SK-N-SH treated with all-trans-retinoic acid at 6 μM for 48 hours (cell line): ENCODE data around the gene FGF14.

Experiments used
- ATAC-seq: fragments of 200-7000 bp; cut with Tn5 transposase; 3 replicates; pipeline ENCODE4 v1.9.1; 2020; ENCODE audit warnings: mild to moderate bottlenecking, moderate library complexity
- ARNTL ChIP-seq: fragments of 450-650 bp; formaldehyde crosslinking; IDR thresholded peaks from 2 replicates; pipeline ENCODE4 v1.5.0; 2020; ENCODE audit warnings: low read depth, mild to moderate bottlenecking, moderate library complexity, borderline replicate concordance
- BACH2 ChIP-seq: fragments of 250-450 bp; sonication (Bioruptor Pico); IDR thresholded peaks from 2 replicates; pipeline ENCODE4 v1.9.0; 2021; ENCODE audit warnings: mild to moderate bottlenecking, borderline replicate concordance
- CREB5 ChIP-seq: fragments of 250-450 bp; sonication (Bioruptor Pico); IDR thresholded peaks from 2 replicates; pipeline ENCODE4 v1.5.1; 2020; ENCODE audit warnings: low read depth, mild to moderate bottlenecking, moderate library complexity
- CSDC2 ChIP-seq: fragments of 250-450 bp; sonication (Bioruptor Pico); IDR thresholded peaks from 2 replicates; pipeline ENCODE4 v1.5.0; 2020; ENCODE audit warnings: mild to moderate bottlenecking, moderate library complexity
- ESRRG ChIP-seq: fragments of 250-450 bp; sonication (Bioruptor Pico); IDR thresholded peaks from 2 replicates; pipeline ENCODE4 v1.6.1; 2021; ENCODE audit warnings: mild to moderate bottlenecking
- GLIS3 ChIP-seq: fragments of 250-450 bp; sonication (Bioruptor Pico); IDR thresholded peaks from 2 replicates; pipeline ENCODE4 v1.5.0; 2020; ENCODE audit warnings: mild to moderate bottlenecking, moderate library complexity
- ISL1 ChIP-seq: fragments of 250-450 bp; sonication (Bioruptor Pico); IDR thresholded peaks from 2 replicates; pipeline ENCODE4 v2.1.2; 2022; ENCODE audit warnings: mild to moderate bottlenecking, moderate library complexity
- OSR1 ChIP-seq: fragments of 250-450 bp; sonication (Bioruptor Pico); IDR thresholded peaks from 2 replicates; pipeline ENCODE4 v1.8.0; 2022; ENCODE audit warnings: moderate library complexity, mild to moderate bottlenecking, inconsistent platforms
- PPARA ChIP-seq: fragments of 250-450 bp; sonication (Bioruptor Pico); IDR thresholded peaks from 2 replicates; pipeline ENCODE4 v1.5.0; 2020; ENCODE audit warnings: mild to moderate bottlenecking, borderline replicate concordance
- RARB ChIP-seq: fragments of 250-450 bp; sonication (Bioruptor Pico); IDR thresholded peaks from 2 replicates; pipeline ENCODE4 v1.8.0; 2021; ENCODE audit warnings: mild to moderate bottlenecking, moderate library complexity
- SNAI2 ChIP-seq: fragments of 250-450 bp; sonication (Bioruptor Pico); IDR thresholded peaks from 2 replicates; pipeline ENCODE4 v1.5.0; 2020; ENCODE audit warnings: mild to moderate bottlenecking, moderate library complexity
- TCF4 ChIP-seq: fragments of 250-450 bp; sonication (Bioruptor Pico); IDR thresholded peaks from 2 replicates; pipeline ENCODE4 v1.8.0; 2021; ENCODE audit warnings: mild to moderate bottlenecking, moderate library complexity, borderline replicate concordance
- TOX ChIP-seq: fragments of 250-450 bp; sonication (Bioruptor Pico); IDR thresholded peaks from 2 replicates; pipeline ENCODE4 v1.8.0; 2021; ENCODE audit warnings: mild to moderate bottlenecking, moderate library complexity, borderline replicate concordance
- TSHZ2 ChIP-seq: fragments of 250-450 bp; sonication (Bioruptor Pico); IDR thresholded peaks from 2 replicates; pipeline ENCODE4 v1.5.0; 2020; ENCODE audit warnings: mild to moderate bottlenecking, moderate library complexity
- ZFP3 ChIP-seq: fragments of 250-450 bp; sonication (Bioruptor Pico); IDR thresholded peaks from 2 replicates; pipeline ENCODE4 v1.5.0; 2020; ENCODE audit warnings: mild to moderate bottlenecking, moderate library complexity
- ZFP30 ChIP-seq: fragments of 450-650 bp; formaldehyde crosslinking; IDR thresholded peaks from 2 replicates; pipeline ENCODE4 v1.5.0; 2022; ENCODE audit warnings: mild to moderate bottlenecking, moderate library complexity
- ZNF565 ChIP-seq: fragments of 450-650 bp; formaldehyde crosslinking; conservative IDR thresholded peaks from 2 replicates; pipeline ENCODE4 v1.5.0; 2020; ENCODE audit warnings: low read depth, mild to moderate bottlenecking, moderate library complexity
- ZNF70 ChIP-seq: fragments of 450-650 bp; formaldehyde crosslinking; IDR thresholded peaks from 2 replicates; pipeline ENCODE4 v1.5.0; 2020; ENCODE audit warnings: mild to moderate bottlenecking, moderate library complexity
- ZNF8 ChIP-seq: fragments of 450-650 bp; formaldehyde crosslinking; IDR thresholded peaks from 2 replicates; pipeline ENCODE4 v1.5.0; 2020; ENCODE audit warnings: mild to moderate bottlenecking, moderate library complexity
- TF ChIP-seq, protein P1 (sequence below): fragments of 250-450 bp; sonication (Bioruptor Pico); IDR thresholded peaks from 2 replicates; pipeline ENCODE4 v1.8.0; 2021; ENCODE audit warnings: low read depth, mild to moderate bottlenecking, moderate library complexity, borderline replicate concordance

Gene FGF14

GRCh38 chr13:102311419-102311796 lies 90.4 kb downstream of the FGF14 start:
- ATAC-seq, result no peak
- TF ChIP-seq OSR1 (no peak), TOX (no peak), CREB5 (CRISPR knock-in tag) (no peak), ISL1 (CRISPR knock-in tag) (no peak), BACH2 (CRISPR knock-in tag) (no peak), ZFP3 (CRISPR knock-in tag) (no peak), ZNF8 (CRISPR knock-in tag) (no peak), ZNF70 (CRISPR knock-in tag) (no peak), ZFP30 (CRISPR knock-in tag) (no peak), RARB (CRISPR knock-in tag) (no peak), ARNTL (CRISPR knock-in tag) (no peak), PPARA (CRISPR knock-in tag) (no peak), ESRRG (CRISPR knock-in tag) (no peak), TSHZ2 (no peak), SNAI2 (CRISPR knock-in tag) (no peak), GLIS3 (CRISPR knock-in tag) (no peak), TCF4 (CRISPR knock-in tag) (no peak), ZNF565 (CRISPR knock-in tag) (no peak)
- TF ChIP-seq, protein P1, sequence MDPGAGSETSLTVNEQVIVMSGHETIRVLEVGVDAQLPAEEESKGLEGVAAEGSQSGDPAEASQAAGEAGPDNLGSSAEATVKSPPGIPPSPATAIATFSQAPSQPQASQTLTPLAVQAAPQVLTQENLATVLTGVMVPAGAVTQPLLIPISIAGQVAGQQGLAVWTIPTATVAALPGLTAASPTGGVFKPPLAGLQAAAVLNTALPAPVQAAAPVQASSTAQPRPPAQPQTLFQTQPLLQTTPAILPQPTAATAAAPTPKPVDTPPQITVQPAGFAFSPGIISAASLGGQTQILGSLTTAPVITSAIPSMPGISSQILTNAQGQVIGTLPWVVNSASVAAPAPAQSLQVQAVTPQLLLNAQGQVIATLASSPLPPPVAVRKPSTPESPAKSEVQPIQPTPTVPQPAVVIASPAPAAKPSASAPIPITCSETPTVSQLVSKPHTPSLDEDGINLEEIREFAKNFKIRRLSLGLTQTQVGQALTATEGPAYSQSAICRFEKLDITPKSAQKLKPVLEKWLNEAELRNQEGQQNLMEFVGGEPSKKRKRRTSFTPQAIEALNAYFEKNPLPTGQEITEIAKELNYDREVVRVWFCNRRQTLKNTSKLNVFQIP (CRISPR knock-in tag), result no peak

DNA sequence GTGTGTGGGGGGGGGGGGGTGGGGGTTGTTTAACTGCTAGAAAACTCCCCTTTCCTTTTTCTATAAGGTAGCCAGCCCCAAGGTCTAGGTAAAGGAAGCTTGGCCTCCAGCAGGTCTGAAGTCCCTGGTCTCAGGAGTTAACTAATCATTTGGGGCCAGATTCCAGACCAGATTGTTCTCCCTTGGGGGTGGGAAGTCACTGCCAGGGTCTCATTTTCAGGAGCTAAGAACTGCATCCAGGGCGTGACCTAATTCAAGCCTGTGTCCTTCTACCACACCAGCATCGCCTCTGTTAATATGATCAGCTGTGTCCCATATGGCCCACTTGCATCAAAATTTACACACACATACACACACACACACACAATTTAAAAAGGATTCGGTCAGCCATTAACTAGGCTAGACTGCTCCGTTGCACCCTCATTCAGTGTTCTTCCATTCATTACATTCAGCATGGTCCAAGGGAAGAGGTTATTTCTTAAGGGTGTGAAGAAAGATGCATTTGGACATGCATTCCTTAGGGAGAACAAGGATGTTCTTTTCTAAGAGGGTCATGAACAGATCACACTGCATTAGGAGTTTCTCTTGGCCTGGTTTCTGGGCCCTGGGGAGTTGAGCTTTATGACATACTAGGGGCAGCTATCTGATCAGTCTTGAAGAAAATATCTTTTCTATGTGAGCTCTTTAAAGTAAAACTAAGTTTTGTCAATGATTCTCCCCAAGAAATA lies 91.0 kb downstream of the FGF14 start:
- TF ChIP-seq ZNF70 (CRISPR knock-in tag) (peak; percentile 93), TCF4 (CRISPR knock-in tag) (no peak)
- no peak for ATAC-seq

DNA sequence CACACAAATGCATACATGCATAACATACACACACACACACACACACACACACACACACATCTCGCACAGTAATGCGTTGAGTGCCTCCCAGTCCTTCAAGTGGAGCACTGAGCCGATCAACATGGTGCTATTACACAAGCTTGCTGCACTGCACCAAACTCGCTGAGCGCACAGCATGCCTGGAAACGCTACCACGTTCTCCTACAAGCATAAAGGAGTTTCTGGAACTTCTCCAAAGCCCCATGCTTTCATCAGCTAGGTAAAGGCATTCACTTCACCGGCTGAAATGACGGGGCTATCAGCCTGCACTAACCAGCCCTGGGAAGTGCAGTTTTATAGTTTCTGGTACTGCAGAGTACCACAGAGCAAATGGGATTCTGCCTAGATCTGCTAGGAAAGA lies 92.7 kb downstream of the FGF14 start:
- ATAC-seq, result no peak
- TF ChIP-seq SNAI2 (CRISPR knock-in tag) (no peak), TCF4 (CRISPR knock-in tag) (no peak), RARB (CRISPR knock-in tag) (no peak), ISL1 (CRISPR knock-in tag) (no peak), CSDC2 (CRISPR knock-in tag) (no peak), TSHZ2 (no peak), OSR1 (no peak), PPARA (CRISPR knock-in tag) (no peak), CREB5 (CRISPR knock-in tag) (no peak), ZNF565 (CRISPR knock-in tag) (no peak), ZFP30 (CRISPR knock-in tag) (no peak), GLIS3 (CRISPR knock-in tag) (no peak), TOX (no peak), BACH2 (CRISPR knock-in tag) (no peak), ESRRG (CRISPR knock-in tag) (no peak)
- TF ChIP-seq, protein P1 (CRISPR knock-in tag), result no peak
